Dermis microvascular lymphatic vessel endothelial cell (primary cell): ENCODE measurements around the gene PPP1R26. TPM values are rescaled to one million over a fixed set of nuclear protein-coding genes. Genes with fewer than 3 reads are reported as not detected.
"Not testable (repeated sequence)": the region's sequence is repeated elsewhere in the genome, so short reads cannot be mapped to it uniquely, and the experiment has no call there.

ENCODE experiments used
- DNase-seq, 2 donors: peaks; one replicate each; pipeline versions ENCODE4 v3.0.0 to v3.0.0-alpha.2; 2010; ENCODE audit warnings: low read depth in 2 of 2
- total RNA-seq: library from RNA; depleted of rRNA; stranded (reverse); fragments of >200 nt; gene quantifications from 2 replicates; pipeline ENCODE4 v1.2.1, GENCODE V29; 2014

PPP1R26 gene
- total RNA-seq, 1 donor from 2014 or later, result 8.7 TPM

- no peak for DNase-seq
These were observed 24.0 kb downstream of the PPP1R26 start for GRCh38 chr9:135503371-135504261.

DNA sequence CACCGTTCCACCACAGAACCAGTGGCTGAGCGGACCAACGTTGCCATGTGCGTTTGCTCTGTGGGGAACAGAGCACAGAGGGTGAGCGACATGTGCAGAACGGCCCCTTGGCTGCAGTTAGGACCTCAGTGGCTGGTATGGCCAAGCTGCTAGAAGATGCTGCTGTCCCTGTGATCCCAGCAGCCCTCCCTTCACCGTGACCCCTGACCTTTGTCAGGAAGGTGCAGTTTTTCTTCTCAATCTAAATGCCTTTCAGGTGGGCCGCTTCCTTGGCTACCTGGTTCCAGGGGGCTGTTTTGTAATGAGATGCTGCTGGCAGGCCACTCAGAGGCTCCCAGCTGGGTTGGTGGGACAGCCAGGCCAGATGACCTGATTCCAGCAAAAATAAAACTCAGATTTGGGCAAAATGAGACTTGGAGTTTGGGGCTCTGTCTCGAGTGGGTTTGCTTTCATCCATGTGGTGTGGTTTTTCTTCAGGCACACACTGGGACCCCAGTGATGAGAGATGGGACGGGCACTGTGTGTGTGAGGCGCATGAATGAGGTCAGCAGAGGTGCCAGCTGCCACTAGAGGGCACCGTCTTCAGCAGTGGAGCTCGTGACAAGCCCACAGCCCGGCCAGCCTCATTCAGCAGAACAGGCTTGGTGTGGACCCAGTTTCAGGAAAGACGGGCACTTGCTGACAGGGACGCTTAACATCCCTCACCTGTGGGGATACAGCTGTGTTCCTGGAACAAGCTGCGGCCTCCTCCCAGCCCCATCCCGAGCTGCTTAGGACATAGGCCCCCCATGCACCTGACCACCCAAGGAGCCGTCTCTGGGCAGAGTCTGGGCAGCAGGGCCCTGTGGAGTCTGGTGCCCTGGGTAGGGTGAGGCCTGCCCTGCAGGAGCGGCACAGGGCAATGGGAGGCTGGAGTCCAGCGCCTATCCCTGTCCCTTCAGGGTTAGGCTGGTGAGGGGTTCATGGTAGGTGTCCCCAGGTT is 25.0 kb downstream of the PPP1R26 start:
- peak; percentile 50 to 73 for DNase-seq

DNA sequence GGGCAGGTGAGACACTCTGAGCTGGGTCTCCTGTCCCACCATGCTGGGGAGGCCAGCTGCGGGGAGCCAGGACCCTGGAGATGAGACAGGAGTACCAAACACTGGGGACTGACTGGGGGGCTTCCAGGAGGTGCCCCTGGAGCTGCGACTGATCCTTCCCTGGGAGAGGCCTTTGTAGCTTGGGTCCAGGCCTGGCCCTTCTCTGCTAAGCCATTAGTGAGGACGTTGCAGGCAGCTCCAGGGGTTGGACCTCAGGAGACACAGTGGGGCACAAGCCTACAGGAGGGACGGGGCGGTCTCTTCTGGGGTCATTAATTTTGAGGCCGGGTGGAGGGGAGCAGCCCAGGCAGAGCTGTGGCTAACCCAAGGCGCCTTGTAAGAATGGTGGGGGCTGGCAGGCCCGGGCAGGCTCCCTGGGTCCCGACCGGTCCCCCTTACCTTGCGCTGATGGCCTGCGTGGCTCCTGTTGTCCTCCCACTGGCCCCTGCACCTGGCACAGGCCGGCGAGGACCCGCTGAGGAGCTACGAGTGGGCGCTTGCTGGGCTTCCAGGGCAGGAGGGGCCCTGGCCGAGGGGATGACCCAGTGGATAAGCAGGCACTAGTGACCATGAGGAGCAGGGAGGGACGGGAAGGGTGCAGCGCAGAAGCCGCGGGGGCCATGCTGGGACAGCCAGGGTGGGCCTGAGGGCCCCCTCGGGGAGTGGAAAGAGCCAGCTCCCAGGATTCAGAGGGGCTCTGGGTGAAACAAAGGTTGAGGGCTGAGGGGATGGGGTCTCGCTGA is 26.0 kb downstream of the PPP1R26 start:
- no peak for DNase-seq

GRCh38 chr9:135506327-135507103 is 26.9 kb downstream of the PPP1R26 start:
- DNase-seq, result no peak

DNA sequence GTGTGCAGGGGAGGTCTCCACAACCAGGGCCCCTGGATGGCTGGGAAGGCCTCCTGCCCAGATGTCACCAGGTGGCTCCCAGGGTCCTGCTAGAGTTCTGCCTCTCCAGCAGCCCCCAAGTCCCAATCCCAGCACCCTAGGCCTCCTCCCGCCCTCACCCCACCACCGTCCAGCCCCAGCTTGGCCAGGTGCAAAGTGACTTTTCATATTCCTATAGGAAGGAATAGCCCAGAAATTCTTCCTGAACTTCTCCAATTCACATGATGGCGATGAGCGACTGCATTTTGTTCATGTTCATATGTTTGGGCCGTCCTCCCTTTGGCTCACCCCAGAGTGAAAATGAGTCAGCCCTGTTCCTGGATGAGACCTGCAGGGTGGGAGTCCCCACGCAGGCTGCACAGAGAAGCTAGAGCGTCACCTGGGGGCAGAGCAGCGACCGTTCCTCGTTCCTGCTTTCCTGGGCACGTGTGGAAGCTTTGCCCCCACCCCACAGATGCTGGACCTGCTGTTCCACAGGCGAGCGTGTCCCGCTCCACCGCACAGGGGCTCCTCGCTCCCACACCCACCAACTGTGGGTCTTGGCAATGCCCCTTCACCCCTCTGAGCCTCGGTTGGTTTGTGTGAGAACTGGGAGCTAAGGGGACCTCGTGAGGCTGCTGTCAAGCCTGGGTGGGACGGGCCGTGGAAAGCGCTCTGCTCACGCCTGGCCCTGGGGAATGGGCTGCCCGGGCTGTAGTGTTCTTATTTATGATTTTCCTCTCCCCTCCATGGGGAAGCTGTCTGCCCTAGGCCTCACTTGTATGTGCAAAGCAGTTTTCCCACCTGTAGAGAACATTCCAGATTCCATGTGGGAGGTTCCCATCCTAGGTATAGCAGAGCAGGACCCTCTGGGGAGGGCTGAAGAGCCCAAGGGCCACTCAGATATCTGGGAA is 27.8 kb downstream of the PPP1R26 start:
- no peak for DNase-seq

DNA sequence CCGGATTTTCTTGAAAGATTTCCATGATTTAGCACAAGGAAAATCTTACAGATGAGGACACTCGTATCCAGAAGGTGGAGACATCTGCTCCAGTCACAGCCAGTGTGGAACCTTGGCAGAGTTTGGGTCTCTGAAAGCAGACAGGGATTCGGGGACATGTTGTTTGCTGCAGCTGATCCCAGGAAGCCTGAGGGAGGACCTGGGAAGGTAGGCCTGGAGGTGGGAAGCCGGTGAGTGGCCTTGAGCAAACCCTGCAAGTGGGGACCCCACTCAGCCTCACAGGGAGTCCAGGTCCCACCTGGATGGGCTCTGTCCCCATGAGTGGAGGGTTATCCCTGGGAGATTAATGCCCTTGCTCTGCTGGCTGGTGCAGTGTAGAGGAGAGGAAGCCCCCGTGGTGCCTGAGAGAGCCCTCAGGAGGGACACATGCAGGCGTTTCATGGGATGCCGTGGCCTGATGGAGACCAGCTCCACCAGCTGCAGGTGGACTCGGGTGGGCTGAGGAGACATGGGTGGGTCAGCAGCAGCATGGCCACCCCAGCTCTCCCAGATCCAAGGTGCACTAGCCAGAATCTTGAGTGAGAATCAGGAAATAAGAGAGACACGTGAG is 28.7 kb downstream of the PPP1R26 start:
- DNase-seq, result no peak

DNA sequence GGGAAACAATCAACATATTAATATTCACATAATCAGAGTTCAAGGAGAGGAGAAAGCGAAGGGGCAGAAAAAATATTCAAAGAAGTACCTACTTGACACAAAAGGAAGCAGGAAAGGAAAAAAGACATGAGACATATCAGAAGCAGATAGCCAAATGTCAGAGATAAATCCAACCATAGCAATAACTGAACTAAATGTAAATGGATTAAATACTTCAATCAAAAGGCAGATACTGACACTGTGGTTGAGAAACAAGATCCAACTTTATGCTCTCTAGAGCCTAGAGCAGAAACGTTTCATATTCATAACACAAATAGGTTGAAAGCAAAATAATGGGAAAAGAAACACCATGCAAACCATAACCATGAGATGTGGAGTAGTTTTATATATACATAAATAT is 29.9 kb downstream of the PPP1R26 start:
- DNase-seq, result no peak

- no peak for DNase-seq
These were observed 32.6 kb downstream of the PPP1R26 start for GRCh38 chr9:135512241-135512603.

DNA sequence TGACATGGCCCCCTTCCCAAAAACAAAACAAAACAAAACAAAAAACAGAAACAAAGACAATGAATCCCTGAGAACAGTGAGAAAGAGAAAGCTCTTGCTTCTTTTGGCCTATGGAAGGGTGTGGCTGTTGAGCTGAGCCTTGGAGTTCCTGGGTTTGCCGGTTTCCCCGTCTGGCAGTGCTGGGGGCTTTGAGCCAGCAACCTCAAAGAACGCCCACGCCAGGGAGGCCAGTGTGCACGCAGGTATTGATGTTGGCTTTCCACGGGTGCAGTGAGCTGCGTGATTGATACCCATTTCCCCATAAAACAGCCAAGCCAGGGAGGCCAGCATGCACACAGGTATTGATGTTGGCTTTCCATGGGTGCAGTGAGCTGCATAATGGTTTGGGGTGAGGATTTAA is 33.3 kb downstream of the PPP1R26 start:
- no peak for DNase-seq

GRCh38 chr9:135513351-135513846 is 33.8 kb downstream of the PPP1R26 start:
- DNase-seq, result no peak

- not testable (repeated sequence) for DNase-seq
These were observed 34.3 kb downstream of the PPP1R26 start for GRCh38 chr9:135513906-135514305.

DNA sequence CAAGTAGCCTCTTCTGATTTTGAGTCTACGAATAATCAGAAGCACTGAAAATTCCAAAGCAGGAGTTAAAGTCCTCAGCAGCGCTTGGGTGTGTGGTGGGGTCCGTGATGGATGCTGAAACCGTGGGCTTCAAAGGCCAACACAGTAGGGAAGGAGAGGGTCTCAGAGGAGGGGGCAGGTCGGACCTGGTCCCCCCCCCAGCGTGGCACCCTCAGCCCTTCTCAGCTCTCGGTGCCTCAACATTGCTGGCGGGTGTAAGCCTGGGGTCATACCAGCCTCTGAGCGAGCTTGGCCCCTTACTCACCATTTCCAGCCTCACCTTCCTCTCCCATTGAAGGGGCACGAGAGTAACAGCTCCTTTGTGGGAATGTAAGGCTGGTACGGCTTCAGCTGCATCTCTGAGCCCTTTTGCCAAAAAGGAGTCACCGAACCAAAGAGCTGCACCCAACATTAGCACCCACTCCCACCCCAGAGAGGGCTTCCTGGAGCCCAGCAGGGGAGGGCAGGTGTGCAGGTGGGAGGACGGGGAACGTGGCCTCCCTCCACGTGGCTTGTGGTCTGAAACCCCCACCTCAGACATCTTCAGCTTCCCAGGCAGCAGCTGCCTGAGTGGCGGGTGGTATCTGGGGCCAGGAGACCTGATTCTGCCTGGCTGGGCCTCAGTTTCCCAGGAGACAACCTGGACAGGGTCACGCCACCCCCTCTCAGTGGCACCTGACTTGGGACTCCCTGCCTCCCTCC is 34.9 kb downstream of the PPP1R26 start:
- DNase-seq, result no peak

DNA sequence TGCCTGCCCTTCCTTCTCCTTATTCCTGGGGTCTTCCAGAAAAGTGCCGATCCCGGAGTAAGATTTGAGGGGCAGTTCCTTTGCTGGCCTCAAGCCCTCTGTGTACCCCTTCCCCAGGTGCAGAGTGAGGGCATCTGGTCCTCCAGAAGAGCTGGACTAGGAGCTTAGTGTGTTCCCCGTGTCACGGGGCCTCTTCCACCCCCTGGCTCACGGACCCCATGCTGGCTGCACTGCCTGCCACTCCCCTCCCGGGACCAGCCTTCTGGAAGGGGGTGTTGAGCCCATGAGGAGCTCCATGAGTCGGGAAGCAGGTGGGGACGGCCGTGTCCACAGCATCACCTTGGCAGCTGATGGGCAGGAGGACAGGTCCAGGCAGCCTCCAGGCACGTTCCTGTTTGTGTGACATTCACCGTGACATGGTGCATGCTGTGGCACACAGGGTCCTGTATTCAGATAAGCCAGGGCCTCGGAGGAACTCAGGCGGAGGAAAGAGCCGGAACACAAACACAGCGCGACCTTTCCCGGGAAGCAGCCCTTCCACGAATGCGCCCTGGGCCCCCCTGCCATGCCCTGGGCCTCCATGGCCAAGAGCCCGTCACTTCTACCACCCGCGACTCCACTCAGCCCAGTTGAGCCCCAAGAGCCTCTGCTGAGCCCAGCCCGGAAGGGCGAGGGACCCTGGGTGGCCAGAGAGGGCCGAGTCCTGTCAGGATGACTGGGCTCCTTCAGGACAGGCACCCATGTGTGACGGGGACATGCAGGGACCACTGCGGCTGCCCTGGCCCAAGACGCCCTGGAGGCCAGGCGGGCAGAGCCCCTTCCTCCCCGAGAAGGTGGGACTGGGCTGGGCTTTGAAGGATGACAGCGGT is 35.7 kb downstream of the PPP1R26 start:
- DNase-seq, result no peak

GRCh38 chr9:135516132-135516860 is 36.7 kb downstream of the PPP1R26 start:
- DNase-seq, result peak; percentile 85 to 88

- no peak for DNase-seq
These were observed 37.8 kb downstream of the PPP1R26 start for GRCh38 chr9:135517407-135517822.

GRCh38 chr9:135519179-135519971 is 39.8 kb downstream of the PPP1R26 start:
- DNase-seq, result no peak
